Hepatocyte (in vitro differentiated cells): Measurements from ENCODE around the gene OR5K4.

ENCODE experiments used
- EZH2 ChIP-seq: fragments of 200-600 bp; sonication (generic); IDR thresholded peaks from 2 replicates; pipeline ENCODE4 v1.6.1; 2016; ENCODE audit warnings: antibody characterized with exemption, mild to moderate bottlenecking, borderline replicate concordance
- EZH2phosphoT487 ChIP-seq: fragments of 200-600 bp; sonication (generic); IDR thresholded peaks from one replicate; pipeline ENCODE4 v1.6.1; 2018; ENCODE audit warnings: antibody characterized with exemption, mild to moderate bottlenecking, low read depth, moderate library complexity; ENCODE audit not compliant: unreplicated experiment, severe bottlenecking
- TF ChIP-seq, protein P1 (sequence below): fragments of 200-600 bp; sonication (generic); IDR thresholded peaks from 2 replicates; pipeline ENCODE4 v1.5.1; 2016; ENCODE audit warnings: antibody characterized with exemption, mild to moderate bottlenecking; ENCODE audit not compliant: poor library complexity

DNA sequence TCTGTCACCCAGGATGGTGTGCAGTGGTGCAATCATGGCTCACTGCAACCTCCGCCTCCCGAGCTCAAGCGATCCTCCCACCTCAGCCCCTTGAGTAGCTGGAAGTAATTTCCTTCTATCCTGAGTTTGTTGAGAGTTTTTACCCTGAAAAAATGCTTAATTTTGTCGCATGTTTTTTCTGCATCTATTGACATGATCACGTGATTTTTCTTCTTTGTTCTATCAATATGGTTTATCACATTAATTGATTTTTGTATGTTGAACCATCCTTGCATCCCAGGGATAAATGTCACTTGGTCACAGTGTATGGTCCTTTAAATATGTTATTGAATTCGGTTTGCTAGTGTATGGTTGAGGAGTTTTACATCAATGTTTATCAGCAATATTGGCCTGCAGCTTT lies 11.9 kb upstream of the OR5K4 start:
- TF ChIP-seq EZH2 = no peak
- TF ChIP-seq, protein P1, sequence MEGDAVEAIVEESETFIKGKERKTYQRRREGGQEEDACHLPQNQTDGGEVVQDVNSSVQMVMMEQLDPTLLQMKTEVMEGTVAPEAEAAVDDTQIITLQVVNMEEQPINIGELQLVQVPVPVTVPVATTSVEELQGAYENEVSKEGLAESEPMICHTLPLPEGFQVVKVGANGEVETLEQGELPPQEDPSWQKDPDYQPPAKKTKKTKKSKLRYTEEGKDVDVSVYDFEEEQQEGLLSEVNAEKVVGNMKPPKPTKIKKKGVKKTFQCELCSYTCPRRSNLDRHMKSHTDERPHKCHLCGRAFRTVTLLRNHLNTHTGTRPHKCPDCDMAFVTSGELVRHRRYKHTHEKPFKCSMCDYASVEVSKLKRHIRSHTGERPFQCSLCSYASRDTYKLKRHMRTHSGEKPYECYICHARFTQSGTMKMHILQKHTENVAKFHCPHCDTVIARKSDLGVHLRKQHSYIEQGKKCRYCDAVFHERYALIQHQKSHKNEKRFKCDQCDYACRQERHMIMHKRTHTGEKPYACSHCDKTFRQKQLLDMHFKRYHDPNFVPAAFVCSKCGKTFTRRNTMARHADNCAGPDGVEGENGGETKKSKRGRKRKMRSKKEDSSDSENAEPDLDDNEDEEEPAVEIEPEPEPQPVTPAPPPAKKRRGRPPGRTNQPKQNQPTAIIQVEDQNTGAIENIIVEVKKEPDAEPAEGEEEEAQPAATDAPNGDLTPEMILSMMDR = no peak
- no peak for TF ChIP-seq EZH2phosphoT487
